Suprapubic skin (tissue), 4 donors: ENCODE results near the gene KCND2. TPM values are rescaled to one million over a fixed set of nuclear protein-coding genes. Genes with fewer than 3 reads are reported as not detected.

Source experiments
- DNase-seq, 2 donors: peaks; one replicate each; pipeline ENCODE4 v3.0.0-alpha.2; 2019; ENCODE audit warnings: low spot score in 2 of 2
- H3K27ac ChIP-seq: fragments of 200-600 bp; sonication (generic); one replicate; pipeline ENCODE4 v1.5.1; 2019
- H3K27me3 ChIP-seq: fragments of 200-600 bp; sonication (generic); one replicate; pipeline ENCODE4 v1.5.1; 2019
- H3K36me3 ChIP-seq: fragments of 200-600 bp; sonication (generic); one replicate; pipeline ENCODE4 v1.5.1; 2019
- H3K4me1 ChIP-seq: fragments of 200-600 bp; sonication (generic); one replicate; pipeline ENCODE4 v1.5.1; 2019
- H3K4me3 ChIP-seq: fragments of 200-600 bp; sonication (generic); one replicate; pipeline ENCODE4 v1.5.1; 2019; ENCODE audit warnings: mild to moderate bottlenecking
- H3K9me3 ChIP-seq: fragments of 200-600 bp; sonication (generic); one replicate; pipeline ENCODE4 v1.5.1; 2019
- CTCF ChIP-seq, 2 donors: fragments of 200-600 bp in 1 of 2; fragments of 450-650 bp in 1 of 2; sonication (generic) in 1 of 2; IDR thresholded peaks; one replicate each; pipeline ENCODE4 v1.5.1; 2016 to 2019; ENCODE audit warnings: antibody characterized with exemption in 2 of 2, mild to moderate bottlenecking in 1 of 2, moderate library complexity in 1 of 2
- EP300 ChIP-seq: sonication (generic); formaldehyde crosslinking; IDR thresholded peaks from one replicate; pipeline ENCODE4 v1.6.1; 2017; ENCODE audit warnings: antibody characterized with exemption
- POLR2A ChIP-seq, 2 donors: fragments of 450-650 bp; IDR thresholded peaks; one replicate each; pipeline ENCODE4 v1.6.1; 2017; ENCODE audit warnings: antibody characterized with exemption in 2 of 2, mild to moderate bottlenecking in 2 of 2, moderate library complexity in 2 of 2
- POLR2AphosphoS5 ChIP-seq, 3 donors: sonication (generic); formaldehyde crosslinking; IDR thresholded peaks; one replicate each; pipeline ENCODE4 v1.6.1; 2017; ENCODE audit warnings: antibody characterized with exemption in 3 of 3
- WGBS: methylation state at CpG from one replicate; pipeline ENCODE4 v1.1.5; 2018; 5-methylcytosine and 5-hydroxymethylcytosine counted together
- total RNA-seq, 4 donors: library from RNA; depleted of rRNA; stranded (reverse); fragments of >200 nt; gene quantifications; one replicate each; pipeline ENCODE4 v1.1.0, GENCODE V29; 2016

Gene KCND2
- total RNA-seq, 4 donors from 2014 or later, result 0.16 TPM; not detected in 3

DNA sequence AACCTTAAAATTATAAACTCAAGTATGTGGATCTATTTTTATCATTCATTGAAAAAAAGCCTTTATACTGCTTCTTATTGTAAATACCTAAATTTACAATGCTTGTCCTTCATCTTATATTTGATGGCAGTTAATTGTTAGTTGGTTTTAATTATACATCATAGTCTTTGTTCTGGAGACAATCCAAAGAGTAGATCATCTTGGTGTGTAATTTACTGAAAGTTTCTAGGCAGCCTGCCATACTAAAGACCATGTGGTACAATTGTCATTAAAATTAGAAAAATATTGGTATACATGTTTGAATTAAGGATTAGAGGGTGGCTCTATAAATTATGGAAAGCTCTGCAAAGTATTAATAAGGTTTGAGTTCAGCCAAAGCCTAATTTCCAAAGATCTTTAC is 231.4 kb downstream of the KCND2 start:
- Histone ChIP-seq H3K4me3 (no peak overlapping the region), H3K36me3 (no peaks in the 10 kb centered on the region), H3K27ac (no peak overlapping the region), H3K4me1 (no peaks in the 10 kb centered on the region), H3K27me3 (no peaks in the 10 kb centered on the region), H3K9me3 (no peaks in the 10 kb centered on the region)
- DNase-seq, result no peak
- TF ChIP-seq POLR2AphosphoS5 (IDR thresholded peaks at IDR 0.05), result no peak
- no peak for TF ChIP-seq CTCF (IDR thresholded peaks at IDR 0.05)
- TF ChIP-seq EP300, result no peak
- no peak for TF ChIP-seq POLR2A (IDR thresholded peaks at IDR 0.05)

- no peak overlapping the region for H3K4me3 ChIP-seq
- H3K9me3 ChIP-seq, result no peaks in the 10 kb centered on the region
- H3K27me3 ChIP-seq, result no peaks in the 10 kb centered on the region
- H3K27ac ChIP-seq, result no peak overlapping the region
- H3K4me1 ChIP-seq, result no peaks in the 10 kb centered on the region
- H3K36me3 ChIP-seq, result no peaks in the 10 kb centered on the region
- TF ChIP-seq EP300 (no peak), CTCF (IDR thresholded peaks at IDR 0.05) (no peak), POLR2AphosphoS5 (IDR thresholded peaks at IDR 0.05) (no peak), POLR2A (IDR thresholded peaks at IDR 0.05) (no peak)
- no peak for DNase-seq
Measured at GRCh38 chr7:120505770-120506169, 232.8 kb downstream of the KCND2 start.

- no peaks in the 10 kb centered on the region for H3K27me3 ChIP-seq
- H3K9me3 ChIP-seq, result no peaks in the 10 kb centered on the region
- H3K4me1 ChIP-seq, result no peaks in the 10 kb centered on the region
- no peaks in the 10 kb centered on the region for H3K36me3 ChIP-seq
- H3K4me3 ChIP-seq, result no peak overlapping the region
- no peak for DNase-seq
- TF ChIP-seq CTCF (IDR thresholded peaks at IDR 0.05) (no peak), POLR2A (IDR thresholded peaks at IDR 0.05) (no peak), POLR2AphosphoS5 (IDR thresholded peaks at IDR 0.05) (no peak), EP300 (no peak)
- WGBS, result 67% methylated on average over 3 of the region's 3 CpGs
- H3K27ac ChIP-seq, result no peak overlapping the region
Measured at GRCh38 chr7:120512701-120513100, 239.7 kb downstream of the KCND2 start.

GRCh38 chr7:120519224-120519623 is 246.2 kb downstream of the KCND2 start:
- whole genome bisulfite sequencing, result 93% methylated on average over 3 of the region's 3 CpGs
- Histone ChIP-seq H3K27ac (no peak overlapping the region), H3K4me3 (no peak overlapping the region), H3K36me3 (no peaks in the 10 kb centered on the region), H3K4me1 (no peaks in the 10 kb centered on the region), H3K27me3 (no peaks in the 10 kb centered on the region), H3K9me3 (no peaks in the 10 kb centered on the region)
- TF ChIP-seq CTCF (IDR thresholded peaks at IDR 0.05), result no peak
- no peak for TF ChIP-seq POLR2AphosphoS5 (IDR thresholded peaks at IDR 0.05)
- TF ChIP-seq EP300, result no peak
- no peak for TF ChIP-seq POLR2A (IDR thresholded peaks at IDR 0.05)
- DNase-seq, result no peak

- H3K4me3 ChIP-seq, result no peak overlapping the region
- WGBS, result 55% methylated on average over 4 of the region's 4 CpGs
- no peaks in the 10 kb centered on the region for H3K4me1 ChIP-seq
- H3K9me3 ChIP-seq, result no peaks in the 10 kb centered on the region
- H3K27ac ChIP-seq, result no peak overlapping the region
- no peak for DNase-seq
- no peaks in the 10 kb centered on the region for H3K27me3 ChIP-seq
- no peaks in the 10 kb centered on the region for H3K36me3 ChIP-seq
- TF ChIP-seq EP300 (no peak), POLR2AphosphoS5 (IDR thresholded peaks at IDR 0.05) (no peak), POLR2A (IDR thresholded peaks at IDR 0.05) (no peak), CTCF (IDR thresholded peaks at IDR 0.05) (no peak)
Measured at GRCh38 chr7:120521761-120522737, 249.1 kb downstream of the KCND2 start.
